Mesenchymal stem cell (in vitro differentiated cells and primary cell): ENCODE data around the gene MYOZ1.

Experiments
- DNase-seq: peaks from one replicate; pipeline ENCODE4 v3.0.0-alpha.2; 2013
- H2AFZ ChIP-seq: one replicate; pipeline ENCODE4 v1.6.1; 2013; ENCODE audit warnings: low read depth, mild to moderate bottlenecking, control low read depth, inconsistent platforms, low read length, moderate library complexity
- H2AK5ac ChIP-seq: 2 replicates; pipeline ENCODE4 v1.6.1; 2013; ENCODE audit warnings: low read length, moderate library complexity, mild to moderate bottlenecking, inconsistent platforms; ENCODE audit not compliant: severe bottlenecking
- H2BK120ac ChIP-seq: one replicate; pipeline ENCODE4 v1.6.1; 2013; ENCODE audit warnings: low read depth, mild to moderate bottlenecking, inconsistent platforms, low read length, moderate library complexity
- H2BK12ac ChIP-seq, 2 experiments: one replicate each; pipeline ENCODE4 v1.6.1; 2013; ENCODE audit warnings: inconsistent platforms in 2 of 2, low read length in 2 of 2, mild to moderate bottlenecking in 2 of 2, moderate library complexity in 2 of 2, control low read depth in 1 of 2
- H2BK15ac ChIP-seq: one replicate; pipeline ENCODE4 v1.6.1; 2013; ENCODE audit warnings: mild to moderate bottlenecking, low read depth, inconsistent platforms; ENCODE audit not compliant: poor library complexity, severe bottlenecking
- H2BK5ac ChIP-seq: 2 replicates; pipeline ENCODE4 v1.6.1; 2013; ENCODE audit warnings: low read depth, mild to moderate bottlenecking, low read length, control low read depth, inconsistent platforms; ENCODE audit not compliant: poor library complexity, severe bottlenecking
- H3K14ac ChIP-seq, 2 experiments: one replicate each; pipeline ENCODE4 v1.6.1; 2013; ENCODE audit warnings: inconsistent platforms in 2 of 2, low read length in 2 of 2, control low read depth in 1 of 2, mild to moderate bottlenecking in 1 of 2, moderate library complexity in 1 of 2
- H3K18ac ChIP-seq, 2 experiments: one replicate each; pipeline ENCODE4 v1.6.1; 2013; ENCODE audit warnings: inconsistent platforms in 2 of 2, low read length in 2 of 2, control low read depth in 1 of 2, low read depth in 1 of 2, mild to moderate bottlenecking in 1 of 2
- H3K23ac ChIP-seq, 2 experiments: one replicate each; pipeline ENCODE4 v1.6.1; 2013; ENCODE audit warnings: inconsistent platforms in 2 of 2, low read length in 2 of 2, mild to moderate bottlenecking in 2 of 2, moderate library complexity in 2 of 2, control low read depth in 1 of 2
- H3K27ac ChIP-seq: 2 replicates; pipeline ENCODE4 v1.5.1; 2013; ENCODE audit warnings: mild to moderate bottlenecking, moderate library complexity, low read length, control low read depth, inconsistent platforms; ENCODE audit not compliant: poor library complexity, severe bottlenecking
- H3K27me3 ChIP-seq, 2 experiments: 2 replicates each; pipeline versions ENCODE4 v1.6.1 to v1.7.0; 2013; ENCODE audit warnings: low read length in 2 of 2, mild to moderate bottlenecking in 2 of 2, moderate library complexity in 2 of 2, control low read depth in 1 of 2, inconsistent platforms in 1 of 2; ENCODE audit not compliant: control insufficient read depth in 1 of 2, insufficient read depth in 1 of 2
- H3K36me3 ChIP-seq, 2 experiments: 2 replicates each; pipeline versions ENCODE4 v1.6.1 to v1.7.0; 2013; ENCODE audit warnings: low read length in 2 of 2, control low read depth in 1 of 2, inconsistent platforms in 1 of 2, low read depth in 1 of 2, mild to moderate bottlenecking in 1 of 2; ENCODE audit not compliant: insufficient read depth in 2 of 2, control insufficient read depth in 1 of 2
- H3K4ac ChIP-seq, 2 experiments: one replicate each; pipeline ENCODE4 v1.6.1; 2013; ENCODE audit warnings: inconsistent platforms in 2 of 2, low read length in 2 of 2, mild to moderate bottlenecking in 2 of 2, moderate library complexity in 2 of 2, control low read depth in 1 of 2, low read depth in 1 of 2
- H3K4me1 ChIP-seq: 2 replicates; pipeline ENCODE4 v1.6.1; 2013; ENCODE audit warnings: low read depth, low read length, control low read depth; ENCODE audit not compliant: control insufficient read depth, insufficient read depth
- H3K4me2 ChIP-seq: 2 replicates; pipeline ENCODE4 v1.6.1; 2013; ENCODE audit warnings: low read length, mild to moderate bottlenecking, inconsistent platforms; ENCODE audit not compliant: poor library complexity, severe bottlenecking
- H3K4me3 ChIP-seq, 2 experiments: 2 replicates each; pipeline versions ENCODE4 v1.5.1 to v1.7.0; 2013; ENCODE audit warnings: low read length in 2 of 2, mild to moderate bottlenecking in 2 of 2, control low read depth in 1 of 2, low read depth in 1 of 2; ENCODE audit not compliant: insufficient read depth in 1 of 2
- H3K79me1 ChIP-seq: replicated peaks from 2 replicates; pipeline ENCODE4 v1.6.1; 2013; ENCODE audit warnings: mild to moderate bottlenecking, control low read depth, low read length, inconsistent platforms; ENCODE audit not compliant: poor library complexity, severe bottlenecking
- H3K9ac ChIP-seq: 2 replicates; pipeline ENCODE4 v1.7.0; 2013; ENCODE audit warnings: mild to moderate bottlenecking, low read length, moderate library complexity
- H3K9me3 ChIP-seq: 2 replicates; pipeline ENCODE4 v1.7.0; 2013; ENCODE audit warnings: mild to moderate bottlenecking, low read length; ENCODE audit not compliant: control insufficient read depth
- H4K8ac ChIP-seq: one replicate; pipeline ENCODE4 v1.6.1; 2013; ENCODE audit warnings: inconsistent platforms, mild to moderate bottlenecking, low read length, moderate library complexity
- H4K91ac ChIP-seq: one replicate; pipeline ENCODE4 v1.6.1; 2013; ENCODE audit warnings: mild to moderate bottlenecking, low read length, inconsistent platforms
- WGBS: methylation state at CpG from one replicate; pipeline ENCODE4 v1.1.7; 2013; ENCODE audit warnings: mixed read lengths; 5-methylcytosine and 5-hydroxymethylcytosine counted together

Gene MYOZ1

GRCh38 chr10:73647211-73647874 lies 6.1 kb upstream of the MYOZ1 start:
- Histone ChIP-seq H4K91ac (peak overlapping the region; percentile 41), H3K4me2 (peak overlapping the region; percentile 60), H3K79me1 (no peaks in the 10 kb centered on the region), H3K36me3 (no peaks in the 10 kb centered on the region), H2AK5ac (peak overlapping the region; percentile 25), H2BK5ac (no peak overlapping the region), H2BK12ac (peak overlapping the region in 1 of 2 experiments; percentile 5), H3K23ac (no peak overlapping the region), H3K4me1 (peaks cover 11% of the 10 kb centered on the region), H3K9ac (peak overlapping the region; percentile 89), H3K14ac (no peak overlapping the region), H4K8ac (peak overlapping the region; percentile 98), H2BK15ac (peak overlapping the region; percentile 61), H3K27ac (no peak overlapping the region), H2AFZ (peak overlapping the region; percentile 69), H3K27me3 (no peaks in the 10 kb centered on the region), H2BK120ac (peak overlapping the region; percentile 22), H3K9me3 (no peaks in the 10 kb centered on the region), H3K4ac (peak overlapping the region; percentile 68 to 73), H3K18ac (peak overlapping the region; percentile 76 to 88), H3K4me3 (peak overlapping the region; percentile 57 to 73)
- 21% methylated on average over 30 of the region's 32 CpGs for WGBS
- DNase-seq = no peak

- no peak overlapping the region for H3K4me2 ChIP-seq
- no peaks in the 10 kb centered on the region for H3K9me3 ChIP-seq
- H3K9ac ChIP-seq = no peak overlapping the region
- H2BK120ac ChIP-seq = no peak overlapping the region
- no peak overlapping the region for H2BK5ac ChIP-seq
- H3K27me3 ChIP-seq = peaks cover 0 to under 1% of the 10 kb centered on the region in 2 experiments
- H2AFZ ChIP-seq = peak overlapping the region; percentile 33
- DNase-seq = no peak
- H3K23ac ChIP-seq = no peak overlapping the region
- peak overlapping the region; percentile 17 to 61 for H2BK12ac ChIP-seq
- H3K14ac ChIP-seq = no peak overlapping the region
- no peak overlapping the region for H2BK15ac ChIP-seq
- peak overlapping the region in 1 of 2 experiments; percentile 25 for H3K18ac ChIP-seq
- H4K91ac ChIP-seq = peak overlapping the region; percentile 25
- no peaks in the 10 kb centered on the region for H3K36me3 ChIP-seq
- no peak overlapping the region for H3K27ac ChIP-seq
- H3K4me3 ChIP-seq = no peak overlapping the region
- WGBS = 94% methylated on average over 9 of the region's 9 CpGs
- peak overlapping the region; percentile 98 for H4K8ac ChIP-seq
- H2AK5ac ChIP-seq = no peak overlapping the region
- H3K4ac ChIP-seq = peak overlapping the region in 1 of 2 experiments; percentile 68
- peaks cover 11% of the 10 kb centered on the region for H3K4me1 ChIP-seq
- H3K79me1 ChIP-seq = no peaks in the 10 kb centered on the region
Observed at GRCh38 chr10:73646598-73647041, 5.3 kb upstream of the MYOZ1 start.

DNA sequence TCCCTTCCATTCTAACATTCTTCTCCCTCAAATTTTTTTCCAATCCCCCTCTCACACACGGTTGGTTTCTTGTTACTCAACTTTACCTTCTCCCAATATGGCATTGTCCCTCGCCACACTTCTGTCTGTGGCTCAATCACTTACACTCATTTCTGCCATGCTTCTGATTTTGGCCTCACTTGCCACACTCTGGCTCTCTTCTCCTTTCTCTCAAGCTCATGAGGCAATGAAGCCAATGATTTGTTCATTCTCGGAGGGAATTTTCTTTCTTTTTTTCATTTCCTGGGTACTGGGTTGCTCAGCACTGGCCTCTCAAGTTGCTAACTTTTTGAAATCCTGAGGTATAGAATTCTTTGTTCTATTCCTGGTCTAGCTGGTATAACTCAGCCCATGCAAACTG lies 4.0 kb upstream of the MYOZ1 start:
- H3K23ac ChIP-seq = no peak overlapping the region
- no peak overlapping the region for H3K18ac ChIP-seq
- H2AFZ ChIP-seq = no peak overlapping the region
- H3K4me3 ChIP-seq = no peak overlapping the region
- no peak overlapping the region for H2AK5ac ChIP-seq
- H3K36me3 ChIP-seq = no peaks in the 10 kb centered on the region
- H3K79me1 ChIP-seq = no peaks in the 10 kb centered on the region
- peaks cover 11% of the 10 kb centered on the region for H3K4me1 ChIP-seq
- H4K91ac ChIP-seq = no peak overlapping the region
- H3K4me2 ChIP-seq = no peak overlapping the region
- DNase-seq = no peak
- H3K27ac ChIP-seq = no peak overlapping the region
- no peak overlapping the region for H4K8ac ChIP-seq
- H3K27me3 ChIP-seq = peaks cover 0 to 14% of the 10 kb centered on the region in 2 experiments
- H2BK15ac ChIP-seq = no peak overlapping the region
- H2BK5ac ChIP-seq = no peak overlapping the region
- no peak overlapping the region for H3K9ac ChIP-seq
- no peak overlapping the region for H3K14ac ChIP-seq
- 88% methylated on average over 2 of the region's 3 CpGs for WGBS
- H2BK12ac ChIP-seq = no peak overlapping the region
- H2BK120ac ChIP-seq = no peak overlapping the region
- H3K4ac ChIP-seq = no peak overlapping the region
- H3K9me3 ChIP-seq = no peaks in the 10 kb centered on the region

DNA sequence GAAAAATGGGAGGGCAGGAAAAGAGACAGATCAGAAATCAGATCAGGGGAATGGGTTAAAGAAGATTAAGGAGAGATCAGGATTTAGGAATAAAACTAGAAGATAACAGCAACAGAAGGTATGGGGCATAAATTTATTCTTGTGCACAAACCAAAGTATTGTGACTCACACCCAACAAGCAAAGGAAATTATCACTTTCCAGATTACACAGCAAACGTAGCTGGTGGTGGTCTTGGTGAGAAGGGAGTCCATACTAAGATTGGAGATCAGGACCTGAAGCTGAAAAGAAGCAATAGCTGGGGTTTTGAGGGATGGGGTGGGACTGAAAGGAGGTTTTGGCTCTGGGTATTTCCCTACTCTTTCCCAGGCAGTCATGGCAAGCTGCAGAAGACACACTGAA lies 3.5 kb upstream of the MYOZ1 start:
- 70% methylated on average over 1 of the region's 1 CpG for WGBS
- no peak overlapping the region for H4K8ac ChIP-seq

More for the DNA sequence above, 3.5 kb upstream of the MYOZ1 start:
- H3K36me3 ChIP-seq = no peaks in the 10 kb centered on the region
- H3K79me1 ChIP-seq = no peaks in the 10 kb centered on the region
- peaks cover 11% of the 10 kb centered on the region for H3K4me1 ChIP-seq
- H3K9ac ChIP-seq = no peak overlapping the region
- H3K4me2 ChIP-seq = no peak overlapping the region
- peaks cover 0 to 19% of the 10 kb centered on the region in 2 experiments for H3K27me3 ChIP-seq
- no peak overlapping the region for H4K91ac ChIP-seq
- no peak for DNase-seq
- H2BK120ac ChIP-seq = no peak overlapping the region
- H2AK5ac ChIP-seq = no peak overlapping the region
- H3K23ac ChIP-seq = no peak overlapping the region
- no peak overlapping the region for H2BK12ac ChIP-seq
- H3K4ac ChIP-seq = no peak overlapping the region
- no peak overlapping the region for H3K27ac ChIP-seq
- no peak overlapping the region for H3K4me3 ChIP-seq
- H2AFZ ChIP-seq = no peak overlapping the region
- no peak overlapping the region for H3K18ac ChIP-seq
- H2BK5ac ChIP-seq = no peak overlapping the region
- H2BK15ac ChIP-seq = no peak overlapping the region
- H3K9me3 ChIP-seq = no peaks in the 10 kb centered on the region
- no peak overlapping the region for H3K14ac ChIP-seq
